Large intestine (tissue), 3 donors: ENCODE measurements around the gene MGRN1. TPM values are rescaled to one million over a fixed set of nuclear protein-coding genes. Genes with fewer than 3 reads are reported as not detected.

Source experiments
- DNase-seq, 2 donors: peaks; one replicate each; pipeline versions ENCODE4 v3.0.0 to v3.0.0-alpha.2; 2013
- H3K27ac ChIP-seq: one replicate; pipeline ENCODE4 v1.5.1; 2013; ENCODE audit warnings: low read length
- H3K27me3 ChIP-seq: 2 replicates; pipeline ENCODE4 v1.6.1; 2013; ENCODE audit warnings: low read length; ENCODE audit not compliant: control insufficient read depth, insufficient read depth
- H3K36me3 ChIP-seq: 2 replicates; pipeline ENCODE4 v1.6.1; 2013; ENCODE audit warnings: low read length; ENCODE audit not compliant: control insufficient read depth, insufficient read depth
- H3K4me1 ChIP-seq: one replicate; pipeline ENCODE4 v1.6.1; 2013; ENCODE audit warnings: low read length; ENCODE audit not compliant: control insufficient read depth, insufficient read depth
- H3K4me3 ChIP-seq: one replicate; pipeline ENCODE4 v1.5.1; 2013; ENCODE audit warnings: low read length
- H3K9me3 ChIP-seq: one replicate; pipeline ENCODE4 v1.6.1; 2013; ENCODE audit warnings: mild to moderate bottlenecking, low read depth, low read length, moderate library complexity; ENCODE audit not compliant: control insufficient read depth
- WGBS: methylation state at CpG from one replicate; pipeline ENCODE4 v1.1.5; 2013; ENCODE audit warnings: low lambda C conversion rate; ENCODE audit not compliant: insufficient coverage; 5-methylcytosine and 5-hydroxymethylcytosine counted together
- polyA plus RNA-seq: library from polyadenylated mRNA; unstranded; fragments of 120-200 nt; gene quantifications from one replicate; pipeline ENCODE4 v1.2.1, GENCODE V29; 2013

MGRN1 gene
- polyA plus RNA-seq, 1 donor: 52.9 TPM

DNA sequence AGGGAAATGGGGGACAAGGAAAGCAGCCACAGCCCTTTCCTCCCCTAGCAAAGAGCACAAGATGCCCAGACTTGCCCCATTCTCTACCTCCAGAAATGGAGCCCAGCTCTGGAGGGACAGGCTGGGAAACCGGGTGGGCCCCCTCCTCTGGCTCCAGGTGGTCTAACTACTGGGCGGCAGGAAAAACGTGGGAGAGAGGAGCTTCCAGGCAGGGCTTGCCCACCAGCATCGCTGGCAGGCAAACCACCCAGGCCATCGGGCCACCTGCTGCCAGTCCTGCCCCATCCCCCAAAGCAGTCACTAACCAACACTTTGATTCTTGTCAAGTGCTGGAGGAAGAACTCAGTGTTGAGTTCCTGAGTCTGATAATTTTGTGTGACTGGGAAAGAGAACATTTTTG is 93.8 kb downstream of the MGRN1 start:
- Histone ChIP-seq H3K9me3 (no peaks in the 10 kb centered on the region), H3K4me1 (no peaks in the 10 kb centered on the region), H3K36me3 (peaks cover 18% of the 10 kb centered on the region), H3K4me3 (no peak overlapping the region), H3K27ac (no peak overlapping the region), H3K27me3 (no peaks in the 10 kb centered on the region)
- WGBS: no CpG with 5 or more reads among the region's 5 CpGs
- DNase-seq: no peak

DNA sequence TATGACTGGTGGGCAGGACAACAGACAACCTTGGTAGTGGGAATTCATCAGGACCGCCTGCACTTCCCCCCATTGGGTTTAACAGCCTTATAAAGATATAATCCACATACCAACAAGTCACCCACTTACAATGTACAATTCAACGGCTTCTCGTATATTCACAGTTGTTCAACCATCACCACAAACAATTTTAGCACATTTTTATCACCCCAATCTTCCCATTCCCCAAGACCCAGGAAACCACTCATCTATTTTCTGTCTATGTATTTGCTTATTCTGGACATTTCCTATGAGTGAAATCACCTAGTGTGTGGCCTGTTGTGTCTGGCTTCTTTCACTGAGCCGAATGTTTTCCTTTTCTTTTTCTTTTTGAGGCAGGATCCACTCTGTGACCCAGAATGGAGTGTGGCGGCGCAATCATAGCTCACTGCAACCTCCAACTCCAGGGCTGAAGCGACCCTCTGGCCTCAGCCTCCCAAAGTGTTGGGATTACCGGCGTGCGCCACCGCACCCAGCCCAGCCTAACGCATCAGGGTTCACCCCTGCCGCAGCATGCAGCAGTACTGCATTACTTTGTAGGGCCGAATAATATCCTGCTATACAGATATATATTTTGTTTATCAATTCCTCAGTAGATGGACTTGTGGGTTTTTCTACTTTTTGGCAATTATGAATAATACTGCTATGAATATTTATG is 98.6 kb downstream of the MGRN1 start:
- Histone ChIP-seq H3K36me3 (peaks cover 36% of the 10 kb centered on the region), H3K4me1 (no peaks in the 10 kb centered on the region), H3K9me3 (no peaks in the 10 kb centered on the region), H3K4me3 (no peak overlapping the region), H3K27ac (no peak overlapping the region), H3K27me3 (no peaks in the 10 kb centered on the region)
- no peak for DNase-seq
- WGBS: 83% methylated on average over 2 of the region's 14 CpGs

DNA sequence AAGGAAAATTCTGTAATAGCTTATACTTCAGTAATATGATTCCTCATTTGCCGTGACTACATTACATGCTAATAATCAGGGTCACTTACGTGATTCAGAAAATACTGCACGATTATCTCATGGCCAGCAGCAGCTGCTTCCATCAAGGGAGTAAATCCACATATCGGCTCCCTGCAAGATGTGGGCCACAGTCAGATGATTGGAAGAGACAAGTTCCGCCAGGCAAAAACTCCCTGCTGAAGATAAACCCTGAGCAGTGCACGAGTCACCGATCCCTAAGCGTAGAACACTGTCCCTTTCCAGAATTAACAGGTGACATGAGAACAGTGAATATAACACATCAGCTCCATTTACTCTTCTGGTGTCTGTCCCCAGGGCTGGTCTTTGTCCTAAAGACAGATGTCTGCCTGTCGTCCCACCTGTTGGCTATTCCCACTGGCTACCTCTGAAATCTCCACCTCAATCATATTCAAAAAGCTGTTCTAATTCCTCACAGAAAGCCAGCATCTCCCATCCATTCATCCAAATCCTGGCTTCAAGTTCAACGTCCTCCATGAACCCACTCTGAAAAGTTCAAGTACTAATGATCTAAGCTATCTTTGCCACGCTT is 100.1 kb downstream of the MGRN1 start:
- Histone ChIP-seq H3K4me1 (no peaks in the 10 kb centered on the region), H3K9me3 (no peaks in the 10 kb centered on the region), H3K27ac (no peak overlapping the region), H3K4me3 (no peak overlapping the region), H3K36me3 (peaks cover 47% of the 10 kb centered on the region), H3K27me3 (no peaks in the 10 kb centered on the region)
- DNase-seq: no peak
- 100% methylated on average over 1 of the region's 11 CpGs for WGBS

DNA sequence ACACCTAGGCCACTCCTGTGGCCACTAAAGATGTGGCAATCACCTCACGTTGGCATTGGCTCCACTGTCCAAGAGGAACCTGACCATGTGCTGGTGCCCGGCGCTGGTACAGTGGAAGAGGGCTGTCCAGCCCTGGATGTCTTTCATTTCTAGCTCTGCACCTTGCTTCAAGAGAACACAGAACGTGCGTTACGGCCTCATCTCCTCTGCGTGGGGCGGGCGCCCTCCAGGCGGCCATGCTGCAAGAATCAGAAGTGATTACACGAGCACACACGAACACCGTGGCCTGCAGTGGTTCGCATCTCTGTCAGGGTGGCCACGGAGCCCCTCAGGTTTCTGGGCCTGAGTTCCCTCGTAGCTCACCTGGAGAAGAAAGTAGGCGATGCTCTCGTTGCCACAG is 102.0 kb downstream of the MGRN1 start:
- Histone ChIP-seq H3K36me3 (peaks cover 53% of the 10 kb centered on the region), H3K27me3 (no peaks in the 10 kb centered on the region), H3K9me3 (no peaks in the 10 kb centered on the region), H3K4me3 (no peak overlapping the region), H3K27ac (no peak overlapping the region), H3K4me1 (no peaks in the 10 kb centered on the region)
- WGBS: no CpG with 5 or more reads among the region's 18 CpGs
- DNase-seq: no peak

DNA sequence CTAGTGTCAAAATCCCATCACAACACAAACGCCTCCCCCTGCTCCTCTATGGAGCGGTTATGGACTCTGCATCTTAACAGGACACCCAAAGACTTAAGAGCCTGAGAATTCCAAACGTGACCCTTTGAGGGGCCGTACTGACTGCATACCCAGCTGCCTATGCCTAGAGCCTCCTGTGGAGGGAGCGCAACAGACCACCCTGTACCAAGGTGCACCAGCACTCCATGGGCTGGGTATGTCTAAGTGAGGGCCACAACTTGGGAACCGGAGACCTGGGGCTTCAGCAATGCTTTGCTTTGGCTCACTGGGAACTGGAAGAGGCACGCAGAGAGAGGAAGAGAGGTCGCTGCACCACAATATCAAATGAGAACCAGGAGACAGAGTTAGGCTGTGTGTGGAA is 104.0 kb downstream of the MGRN1 start:
- no peak overlapping the region for H3K4me3 ChIP-seq
- no peaks in the 10 kb centered on the region for H3K4me1 ChIP-seq
- peaks cover 49% of the 10 kb centered on the region for H3K36me3 ChIP-seq
- no CpG with 5 or more reads among the region's 8 CpGs for WGBS
- no peak for DNase-seq
- H3K27me3 ChIP-seq: no peaks in the 10 kb centered on the region
- H3K9me3 ChIP-seq: no peaks in the 10 kb centered on the region
- no peak overlapping the region for H3K27ac ChIP-seq

DNA sequence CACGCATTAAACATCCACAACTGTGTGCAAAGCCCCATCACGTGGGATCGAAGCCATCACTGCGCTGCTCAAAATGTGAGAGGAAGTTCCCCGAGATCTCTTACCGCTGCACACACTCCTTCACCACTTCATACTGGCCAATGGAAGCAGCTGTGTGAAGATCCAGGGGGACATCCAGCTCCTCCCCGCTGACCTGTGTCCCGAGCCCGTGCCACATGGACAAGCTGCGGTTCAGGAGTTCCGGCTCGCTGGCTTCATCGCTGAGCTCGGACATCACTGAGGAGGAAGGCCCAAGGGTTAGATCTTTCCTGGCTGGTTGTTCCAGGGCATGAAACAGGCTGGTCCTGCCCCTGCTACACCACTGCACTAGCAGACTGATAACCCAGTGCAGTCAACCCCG is 105.2 kb downstream of the MGRN1 start:
- DNase-seq: no peak
- Histone ChIP-seq H3K4me3 (no peak overlapping the region), H3K36me3 (peaks cover 43% of the 10 kb centered on the region)

DNA sequence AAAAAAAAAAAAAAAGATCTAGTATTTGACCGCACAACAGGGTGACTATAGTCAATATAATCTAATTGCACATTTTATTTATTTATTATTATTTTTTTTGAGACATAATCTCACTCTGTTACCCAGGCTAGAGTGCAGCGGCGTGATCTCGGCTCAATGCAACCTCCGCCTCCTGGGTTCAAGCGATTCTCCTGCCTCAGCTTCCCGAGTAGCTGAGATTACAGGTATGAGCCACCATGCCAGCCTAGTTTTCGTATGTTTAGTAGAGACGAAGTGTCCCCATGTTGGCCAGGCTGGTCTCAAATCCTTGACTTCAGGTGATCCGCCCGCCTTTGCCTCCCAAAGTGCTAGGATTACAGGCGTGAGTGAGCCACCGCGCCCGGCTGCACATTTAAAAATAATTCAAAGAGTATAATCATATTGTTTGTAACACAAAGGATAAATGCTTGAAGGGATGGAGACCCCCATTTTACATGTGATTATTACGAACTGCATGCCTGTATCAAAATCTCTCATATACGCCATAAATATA is 108.7 kb downstream of the MGRN1 start:
- H3K27ac ChIP-seq: no peak overlapping the region
- H3K36me3 ChIP-seq: peaks cover 18% of the 10 kb centered on the region
- H3K4me1 ChIP-seq: peaks cover 4% of the 10 kb centered on the region
- no peak for DNase-seq
- no peaks in the 10 kb centered on the region for H3K27me3 ChIP-seq
- H3K4me3 ChIP-seq: peak overlapping the region; percentile 84
- H3K9me3 ChIP-seq: no peaks in the 10 kb centered on the region
- no CpG with 5 or more reads among the region's 17 CpGs for WGBS

More for the DNA sequence above, 105.2 kb downstream of the MGRN1 start:
- H3K27ac ChIP-seq: no peak overlapping the region
- WGBS: 90% methylated on average over 2 of the region's 15 CpGs
- no peaks in the 10 kb centered on the region for H3K4me1 ChIP-seq
- no peaks in the 10 kb centered on the region for H3K27me3 ChIP-seq
- H3K9me3 ChIP-seq: no peaks in the 10 kb centered on the region

DNA sequence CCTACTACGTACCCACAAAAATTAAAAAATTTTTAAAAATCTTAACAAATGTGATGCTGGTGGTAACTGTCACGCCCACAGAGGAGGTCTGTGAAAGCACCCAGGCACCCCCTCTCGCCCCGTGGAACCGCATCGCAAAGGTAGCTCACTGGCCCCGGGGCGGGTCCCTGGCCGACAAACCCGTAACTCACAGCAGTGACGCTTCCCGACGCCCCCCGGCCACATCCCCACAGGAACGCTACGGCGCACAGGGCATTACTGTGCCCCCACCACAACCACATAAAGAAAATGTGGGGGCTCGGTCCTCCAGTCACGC is 109.1 kb downstream of the MGRN1 start:
- H3K4me3 ChIP-seq: peak overlapping the region; percentile 84
- no CpG with 5 or more reads among the region's 19 CpGs for WGBS
- H3K9me3 ChIP-seq: no peaks in the 10 kb centered on the region
- DNase-seq: no peak
- H3K27me3 ChIP-seq: no peaks in the 10 kb centered on the region
- peaks cover 4% of the 10 kb centered on the region for H3K4me1 ChIP-seq
- H3K27ac ChIP-seq: peak overlapping the region; percentile 49
- peaks cover 14% of the 10 kb centered on the region for H3K36me3 ChIP-seq

DNA sequence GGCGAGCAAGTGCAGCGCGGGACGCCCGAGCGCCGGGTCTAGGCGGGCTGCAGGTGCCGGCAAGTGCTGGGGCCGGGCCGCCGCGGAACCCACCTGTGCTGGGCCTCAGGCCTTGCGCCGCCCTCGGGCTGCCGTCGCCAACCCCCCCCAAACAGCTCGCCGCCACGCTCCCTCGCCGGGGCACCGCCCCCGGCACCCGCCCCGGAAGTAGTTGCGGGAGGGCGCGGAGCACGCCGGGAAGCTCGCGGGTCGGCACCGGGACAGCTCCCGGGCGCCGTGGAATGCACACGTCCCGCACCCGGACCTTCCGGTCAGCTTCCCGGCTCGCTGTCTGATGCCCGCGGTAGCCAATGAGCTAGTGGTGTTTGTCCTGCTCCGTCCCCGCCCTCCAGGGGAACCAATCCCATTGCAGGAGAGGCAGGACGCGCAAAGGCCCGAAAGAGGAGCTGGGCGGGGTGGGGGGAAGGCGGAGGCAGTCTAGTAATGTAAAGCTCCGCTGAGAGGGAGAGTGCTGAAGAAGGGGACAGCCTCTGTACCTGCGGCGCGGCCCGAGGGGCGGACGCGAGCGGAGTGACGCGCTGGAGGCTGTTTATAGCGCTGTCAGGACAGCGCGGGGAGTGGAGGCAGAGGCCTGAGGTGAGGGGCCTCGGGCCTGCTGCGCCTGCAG is 109.6 kb downstream of the MGRN1 start, which contains the start of the genes ANKS3 and DNAAF8:
ANKS3 (minus strand) TSS at position 209 of the 667 bp plus-strand sequence. CDS start 4,122 bp downstream, outside the sequence.
DNAAF8 (plus strand) TSS at position 475 of the 667 bp plus-strand sequence. CDS start 1,978 bp downstream, outside the sequence.
- Histone ChIP-seq H3K36me3 (peaks cover 9% of the 10 kb centered on the region), H3K4me3 (peak within 1 kb of the TSS; percentile 84), H3K27me3 (no peaks in the 10 kb centered on the region), H3K9me3 (no peaks in the 10 kb centered on the region), H3K4me1 (peaks cover 4% of the 10 kb centered on the region), H3K27ac (peak within 1 kb of the TSS; percentile 66)
- WGBS: no CpG with 5 or more reads among the region's 70 CpGs
- peak; percentile 95 to 96 for DNase-seq

DNA sequence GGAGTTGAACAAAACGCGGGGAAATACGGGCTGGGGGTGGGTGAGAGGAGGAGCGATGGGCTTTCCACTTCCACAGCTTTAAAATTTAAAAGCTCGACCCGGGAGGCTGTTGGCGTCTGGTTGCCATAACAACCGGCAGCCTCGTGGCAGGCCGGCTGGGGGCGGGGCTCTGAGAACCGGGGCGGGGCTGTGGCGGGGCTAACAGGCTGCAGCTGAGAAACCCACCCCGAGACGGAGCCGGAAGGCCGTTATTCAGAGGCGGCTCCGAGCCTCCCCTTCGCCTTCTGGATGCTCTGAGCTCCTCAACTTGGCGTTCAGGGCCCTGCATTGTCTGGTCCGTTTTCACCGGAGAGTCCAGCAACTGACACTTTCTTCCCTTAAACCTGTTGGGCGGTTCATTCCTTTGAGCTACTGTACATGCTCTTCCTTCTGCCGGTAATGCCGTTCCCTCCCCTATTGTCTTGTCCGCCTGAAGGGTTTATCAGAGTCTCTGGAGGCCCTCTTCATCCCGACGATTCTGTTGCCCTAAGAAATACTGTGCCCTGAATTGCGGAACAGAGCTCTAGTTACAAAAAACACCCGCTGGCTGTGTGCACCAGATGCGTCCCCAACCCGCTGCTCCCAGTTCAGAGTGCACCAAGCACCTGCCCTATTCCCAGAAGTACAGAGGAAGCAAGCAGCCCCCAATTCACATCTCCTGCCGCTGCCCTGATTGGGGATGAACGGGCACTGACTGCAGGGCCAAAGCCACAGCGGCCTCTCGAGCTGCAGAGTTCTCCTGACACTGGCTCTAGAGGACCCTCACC is 110.3 kb downstream of the MGRN1 start:
- Histone ChIP-seq H3K4me1 (peaks cover 4% of the 10 kb centered on the region), H3K27ac (peak overlapping the region; percentile 66), H3K27me3 (no peaks in the 10 kb centered on the region), H3K9me3 (no peaks in the 10 kb centered on the region), H3K36me3 (peaks cover 6% of the 10 kb centered on the region), H3K4me3 (peak overlapping the region; percentile 84)
- WGBS: no CpG with 5 or more reads among the region's 38 CpGs
- DNase-seq: peak; percentile 66 to 76
